GM12872 (cell line): ENCODE data around the gene TEX13B.

Source experiments
- CTCF ChIP-seq: IDR thresholded peaks from 3 replicates; pipeline ENCODE4 v1.5.1; 2011; ENCODE audit warnings: low read depth, mild to moderate bottlenecking, low read length, moderate library complexity; ENCODE audit not compliant: insufficient read depth

The TEX13B gene

GRCh38 chrX:107935664-107936433 is 46.3 kb downstream of the TEX13B start:
- no peak for TF ChIP-seq CTCF

- no peak for TF ChIP-seq CTCF
Measured at GRCh38 chrX:107935200-107935599, 47.0 kb downstream of the TEX13B start.

GRCh38 chrX:107934262-107934661 is 47.9 kb downstream of the TEX13B start:
- no peak for TF ChIP-seq CTCF
